Neutrophil (primary cell): ENCODE measurements around the gene EPS8.

Experiments used
- H3K27ac ChIP-seq: fragments of 200-600 bp; sonication (generic); 2 replicates; pipeline ENCODE4 v1.5.1; 2016; ENCODE audit warnings: mild to moderate bottlenecking, moderate library complexity
- H3K27me3 ChIP-seq: fragments of 200-600 bp; sonication (generic); 2 replicates; pipeline ENCODE4 v1.6.0; 2016; ENCODE audit warnings: mild to moderate bottlenecking
- H3K36me3 ChIP-seq: fragments of 200-600 bp; sonication (generic); 2 replicates; pipeline ENCODE4 v1.5.1; 2017
- H3K4me1 ChIP-seq, 2 experiments: fragments of 200-600 bp in 1 of 2; sonication (generic) in 1 of 2; 1 replicate in 1 of 2; 2 replicates in 1 of 2; pipeline versions ENCODE4 v1.5.1 to v1.6.1; 2013 to 2016; ENCODE audit warnings: low read depth in 1 of 2, low read length in 1 of 2, mild to moderate bottlenecking in 1 of 2, moderate library complexity in 1 of 2; ENCODE audit not compliant: control insufficient read depth in 1 of 2, insufficient read depth in 1 of 2
- H3K4me3 ChIP-seq, 2 experiments: fragments of 200-600 bp in 1 of 2; sonication (generic) in 1 of 2; 1 replicate in 1 of 2; 2 replicates in 1 of 2; pipeline ENCODE4 v1.5.1; 2013 to 2016; ENCODE audit warnings: low read depth in 1 of 2, low read length in 1 of 2, mild to moderate bottlenecking in 1 of 2, moderate library complexity in 1 of 2
- H3K9me3 ChIP-seq: fragments of 200-600 bp; sonication (generic); 2 replicates; pipeline ENCODE4 v1.5.1; 2016
- TF ChIP-seq, protein P1 (sequence below): fragments of 200-600 bp; sonication (generic); IDR thresholded peaks from 2 replicates; pipeline ENCODE4 v1.5.1; 2016; ENCODE audit warnings: antibody characterized with exemption

Gene EPS8

DNA sequence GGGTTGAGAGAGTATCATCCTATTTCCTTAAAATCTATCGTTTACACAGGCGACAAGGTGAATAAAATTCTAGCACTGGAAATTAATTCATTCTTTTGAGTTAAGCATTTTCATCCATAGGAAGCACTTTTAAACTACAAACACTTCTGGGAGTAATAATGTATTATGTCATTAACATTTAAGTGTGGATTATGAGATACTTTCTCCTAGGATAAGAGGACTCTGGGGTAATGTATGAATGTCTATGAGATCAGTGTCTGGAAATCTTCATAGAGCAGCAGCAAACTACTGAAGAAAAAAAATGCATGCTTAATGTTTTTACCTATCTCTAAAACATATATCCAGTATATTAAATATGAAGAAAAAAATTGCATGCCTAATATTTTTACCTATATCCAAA, 86.9 kb downstream of the EPS8 start:
- no peaks in the 10 kb centered on the region for H3K27me3 ChIP-seq
- H3K27ac ChIP-seq: no peak overlapping the region
- H3K4me1 ChIP-seq: no peaks in the 10 kb centered on the region
- H3K36me3 ChIP-seq: no peaks in the 10 kb centered on the region
- H3K4me3 ChIP-seq: no peak overlapping the region
- H3K9me3 ChIP-seq: no peaks in the 10 kb centered on the region
- TF ChIP-seq, protein P1, sequence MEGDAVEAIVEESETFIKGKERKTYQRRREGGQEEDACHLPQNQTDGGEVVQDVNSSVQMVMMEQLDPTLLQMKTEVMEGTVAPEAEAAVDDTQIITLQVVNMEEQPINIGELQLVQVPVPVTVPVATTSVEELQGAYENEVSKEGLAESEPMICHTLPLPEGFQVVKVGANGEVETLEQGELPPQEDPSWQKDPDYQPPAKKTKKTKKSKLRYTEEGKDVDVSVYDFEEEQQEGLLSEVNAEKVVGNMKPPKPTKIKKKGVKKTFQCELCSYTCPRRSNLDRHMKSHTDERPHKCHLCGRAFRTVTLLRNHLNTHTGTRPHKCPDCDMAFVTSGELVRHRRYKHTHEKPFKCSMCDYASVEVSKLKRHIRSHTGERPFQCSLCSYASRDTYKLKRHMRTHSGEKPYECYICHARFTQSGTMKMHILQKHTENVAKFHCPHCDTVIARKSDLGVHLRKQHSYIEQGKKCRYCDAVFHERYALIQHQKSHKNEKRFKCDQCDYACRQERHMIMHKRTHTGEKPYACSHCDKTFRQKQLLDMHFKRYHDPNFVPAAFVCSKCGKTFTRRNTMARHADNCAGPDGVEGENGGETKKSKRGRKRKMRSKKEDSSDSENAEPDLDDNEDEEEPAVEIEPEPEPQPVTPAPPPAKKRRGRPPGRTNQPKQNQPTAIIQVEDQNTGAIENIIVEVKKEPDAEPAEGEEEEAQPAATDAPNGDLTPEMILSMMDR: no peak

DNA sequence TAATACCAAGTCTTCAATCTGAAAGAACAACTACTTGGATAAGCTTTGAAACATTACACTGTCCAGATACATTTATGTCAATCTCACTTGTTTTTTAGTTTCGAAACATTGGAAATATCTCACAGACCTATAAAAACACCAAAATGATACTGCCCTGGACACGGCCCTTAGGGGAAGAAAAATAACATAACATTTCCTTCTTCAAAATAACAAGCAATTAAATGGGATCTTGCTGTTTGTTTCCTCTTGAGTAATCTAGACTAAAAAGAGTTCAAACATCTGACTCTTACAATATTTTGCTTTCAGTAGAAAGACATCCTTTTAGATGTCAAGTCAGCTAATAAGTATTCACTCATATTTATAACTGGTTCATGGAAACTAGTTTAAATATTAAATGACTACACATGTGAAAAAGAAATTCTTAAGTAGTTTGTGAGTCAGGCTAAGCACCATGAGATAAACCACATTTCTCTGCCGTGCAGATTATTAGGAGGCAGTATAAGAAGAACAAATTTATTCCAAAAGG, 87.5 kb downstream of the EPS8 start:
- Histone ChIP-seq H3K27ac (no peak overlapping the region), H3K36me3 (no peaks in the 10 kb centered on the region), H3K4me3 (no peak overlapping the region), H3K27me3 (no peaks in the 10 kb centered on the region), H3K9me3 (no peaks in the 10 kb centered on the region), H3K4me1 (no peaks in the 10 kb centered on the region)
- TF ChIP-seq, protein P1: no peak

DNA sequence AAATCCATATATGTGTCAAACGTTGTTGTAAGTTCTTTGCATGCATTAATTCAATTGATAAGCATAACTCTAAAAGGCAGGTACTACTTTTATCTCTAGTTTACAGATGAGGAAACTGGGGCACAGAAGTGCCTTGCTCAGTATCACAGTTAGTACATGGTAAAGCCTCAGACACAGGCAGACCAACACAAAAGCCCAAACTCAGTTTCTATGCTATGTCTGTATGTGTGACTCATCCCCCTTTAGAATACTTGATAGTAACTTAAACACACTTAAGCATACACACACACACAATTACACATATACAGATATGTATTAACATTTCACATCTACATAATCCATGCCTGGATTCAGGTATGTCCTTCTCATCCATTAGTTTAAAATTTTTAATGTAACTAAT, 88.0 kb downstream of the EPS8 start:
- Histone ChIP-seq H3K4me1 (no peaks in the 10 kb centered on the region), H3K4me3 (no peak overlapping the region), H3K27ac (no peak overlapping the region), H3K9me3 (no peaks in the 10 kb centered on the region), H3K36me3 (no peaks in the 10 kb centered on the region), H3K27me3 (no peaks in the 10 kb centered on the region)
- TF ChIP-seq, protein P1: no peak

DNA sequence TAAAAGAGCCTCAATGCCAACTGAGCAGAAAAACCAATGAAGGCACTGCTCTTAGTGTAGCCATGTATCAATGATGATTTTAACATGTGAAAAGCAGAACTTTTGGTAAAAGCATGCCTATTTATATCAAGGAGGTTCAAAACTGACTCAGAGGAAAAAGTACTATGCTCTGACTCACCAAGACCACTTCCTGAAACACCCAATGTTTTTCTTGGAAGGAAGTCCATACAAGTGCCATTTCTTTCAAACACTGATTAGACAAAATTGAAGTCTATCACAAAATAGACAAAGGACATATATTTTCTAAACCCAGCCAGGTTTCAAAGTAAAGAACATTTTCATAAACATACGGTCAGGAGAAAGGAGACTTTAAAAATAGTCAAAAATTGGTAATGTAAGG, 88.6 kb downstream of the EPS8 start:
- Histone ChIP-seq H3K27ac (no peak overlapping the region), H3K36me3 (no peaks in the 10 kb centered on the region), H3K27me3 (no peaks in the 10 kb centered on the region), H3K4me1 (no peaks in the 10 kb centered on the region), H3K4me3 (no peak overlapping the region), H3K9me3 (no peaks in the 10 kb centered on the region)
- TF ChIP-seq, protein P1: no peak

DNA sequence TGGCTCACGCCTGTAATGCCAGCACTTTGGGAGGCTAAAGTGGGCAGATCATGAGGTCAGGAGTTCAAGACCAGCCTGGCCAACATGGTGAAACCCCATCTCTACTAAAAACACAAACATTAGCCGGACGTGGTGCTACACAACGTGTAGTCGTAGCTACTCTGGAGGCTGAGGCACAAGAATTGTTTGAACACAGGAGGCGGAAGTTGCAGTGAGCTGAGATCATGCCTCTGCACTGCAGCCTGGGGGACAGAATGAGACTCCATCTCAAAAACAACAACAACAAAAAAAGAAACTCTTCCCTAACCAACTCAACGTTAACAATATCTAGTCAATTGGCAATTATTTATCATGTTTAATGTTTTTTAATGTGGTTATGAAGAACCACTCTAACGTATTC, 89.3 kb downstream of the EPS8 start:
- Histone ChIP-seq H3K27ac (no peak overlapping the region), H3K4me3 (no peak overlapping the region), H3K9me3 (no peaks in the 10 kb centered on the region), H3K27me3 (no peaks in the 10 kb centered on the region), H3K36me3 (no peaks in the 10 kb centered on the region), H3K4me1 (no peaks in the 10 kb centered on the region)
- TF ChIP-seq, protein P1: no peak

DNA sequence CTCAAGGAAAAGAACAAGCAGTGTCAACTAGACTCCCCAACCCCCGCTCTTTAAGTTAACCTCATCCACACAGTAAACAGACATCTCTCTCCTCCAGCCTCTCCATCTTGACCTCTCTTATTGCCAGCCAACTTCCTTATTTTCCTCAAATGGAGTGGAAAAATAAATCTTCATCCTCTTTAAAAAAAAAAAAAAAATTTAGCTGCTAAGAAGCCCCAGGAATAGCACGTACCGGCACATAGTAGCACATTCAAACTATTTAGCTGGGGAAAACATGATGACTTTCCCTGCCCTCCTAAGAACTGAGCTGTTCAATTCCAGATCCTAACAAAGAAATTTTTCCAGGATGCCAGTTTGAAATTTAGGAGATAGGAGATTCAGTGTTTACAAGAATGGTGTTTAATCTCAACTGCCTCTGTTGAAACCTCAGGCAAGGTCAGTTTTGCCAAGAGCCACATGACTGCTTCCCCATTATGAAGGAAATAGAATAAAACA, 90.8 kb downstream of the EPS8 start:
- no peak overlapping the region for H3K27ac ChIP-seq

More for the DNA sequence above, 90.8 kb downstream of the EPS8 start:
- Histone ChIP-seq H3K4me1 (no peaks in the 10 kb centered on the region), H3K36me3 (no peaks in the 10 kb centered on the region), H3K9me3 (no peaks in the 10 kb centered on the region), H3K4me3 (no peak overlapping the region), H3K27me3 (no peaks in the 10 kb centered on the region)
- TF ChIP-seq, protein P1: no peak
